Esophagus (tissue), 2 donors: Measurements from ENCODE around the gene ZNF850. TPM values are rescaled to one million over a fixed set of nuclear protein-coding genes. Genes with fewer than 3 reads are reported as not detected.
A peak's percentile ranks its signal among the peaks of the same experiment; 100 is the strongest.

Experiments used
- H3K27ac ChIP-seq, 2 donors: one replicate each; pipeline ENCODE4 v1.5.1; 2013; ENCODE audit warnings: low read depth in 2 of 2, mild to moderate bottlenecking in 2 of 2, inconsistent platforms in 1 of 2, low read length in 1 of 2, moderate library complexity in 1 of 2
- H3K27me3 ChIP-seq, 2 donors: one replicate each; pipeline ENCODE4 v1.6.1; 2013; ENCODE audit warnings: low read length in 2 of 2, control low read depth in 1 of 2, mild to moderate bottlenecking in 1 of 2; ENCODE audit not compliant: insufficient read depth in 2 of 2, control insufficient read depth in 1 of 2
- H3K36me3 ChIP-seq, 2 donors: one replicate each; pipeline ENCODE4 v1.6.1; 2013; ENCODE audit warnings: low read length in 1 of 2; ENCODE audit not compliant: control insufficient read depth in 2 of 2, insufficient read depth in 2 of 2
- H3K4me1 ChIP-seq, 2 donors: one replicate each; pipeline ENCODE4 v1.6.1; 2013; ENCODE audit warnings: low read length in 1 of 2; ENCODE audit not compliant: control insufficient read depth in 2 of 2, insufficient read depth in 2 of 2
- H3K4me3 ChIP-seq, 2 donors: one replicate each; pipeline ENCODE4 v1.5.1; 2013; ENCODE audit warnings: low read length in 2 of 2, mild to moderate bottlenecking in 2 of 2, low read depth in 1 of 2, moderate library complexity in 1 of 2
- H3K9me3 ChIP-seq, 2 donors: one replicate each; pipeline ENCODE4 v1.6.1; 2013; ENCODE audit warnings: mild to moderate bottlenecking in 2 of 2, low read depth in 1 of 2, low read length in 1 of 2, moderate library complexity in 1 of 2; ENCODE audit not compliant: control insufficient read depth in 2 of 2, insufficient read depth in 1 of 2
- WGBS, 2 donors: extraction: QIAGEN DNeasy Blood & Tissue Kit; methylation state at CpG; one replicate each; pipeline ENCODE4 v1.1.7; 2013; 5-methylcytosine and 5-hydroxymethylcytosine counted together
- polyA plus RNA-seq, 2 donors: library from polyadenylated mRNA; stranded (reverse); fragments of 200-250 nt; gene quantifications; one replicate each; pipeline ENCODE4 v1.2.3, GENCODE V29; 2013
- donor health status: healthy with polysubstance abuse.
- donor health status: Bipolar disorder and iron deficiency.

The ZNF850 gene
- polyA plus RNA-seq, 2 donors = 0.13 to 0.55 TPM

GRCh38 chr19:36672368-36672767 is 100.2 kb downstream of the ZNF850 start:
- Histone ChIP-seq H3K27ac (no peak overlapping the region), H3K4me3 (no peak overlapping the region), H3K36me3 (peaks cover 0 to 8% of the 10 kb centered on the region in 2 donors), H3K9me3 (peaks cover 9 to 11% of the 10 kb centered on the region in 2 donors), H3K27me3 (no peaks in the 10 kb centered on the region), H3K4me1 (no peaks in the 10 kb centered on the region)
- 96 to 100% methylated on average over 1 of the region's 1 CpG for WGBS, 2 donors

GRCh38 chr19:36668646-36669045 is 104.0 kb downstream of the ZNF850 start:
- no peaks in the 10 kb centered on the region for H3K27me3 ChIP-seq
- H3K4me1 ChIP-seq = peaks cover 0 to 2% of the 10 kb centered on the region in 2 donors
- H3K27ac ChIP-seq = no peak overlapping the region
- H3K9me3 ChIP-seq = peaks cover 9 to 11% of the 10 kb centered on the region in 2 donors
- H3K36me3 ChIP-seq = peaks cover 0 to 8% of the 10 kb centered on the region in 2 donors
- 87 to 89% methylated on average over 2 of the region's 2 CpGs for WGBS, 2 donors
- no peak overlapping the region for H3K4me3 ChIP-seq

- peaks cover 0 to 3% of the 10 kb centered on the region in 2 donors for H3K36me3 ChIP-seq
- peaks cover 0 to 2% of the 10 kb centered on the region in 2 donors for H3K4me1 ChIP-seq
- H3K4me3 ChIP-seq = peak overlapping the region; percentile 82 to 88
- H3K27me3 ChIP-seq = no peaks in the 10 kb centered on the region
- peak overlapping the region; percentile 40 to 63 for H3K27ac ChIP-seq
- WGBS, 2 donors = 39 to 59% methylated on average over 14 of the region's 14 CpGs
- H3K9me3 ChIP-seq = peaks cover 0 to 5% of the 10 kb centered on the region in 2 donors
Observed at GRCh38 chr19:36665832-36666231, 106.8 kb downstream of the ZNF850 start.

Other genes with a start within 250 kb of the ZNF850 start
- 1 to 10 TPM; 2.7 to 2.8 TPM for gene ZNF260, start 244.5 kb downstream of the ZNF850 start, polyA plus RNA-seq
- gene ZNF529, start 199.5 kb downstream of the ZNF850 start, polyA plus RNA-seq = 1 to 10 TPM; 1.9 to 2.4 TPM
- gene ZNF382, start 167.5 kb downstream of the ZNF850 start, polyA plus RNA-seq = under 1 TPM; 0.53 to 0.71 TPM
- 1 to 10 TPM; 2.3 to 3.3 TPM for gene ZNF461, start 106.0 kb downstream of the ZNF850 start, polyA plus RNA-seq
- 1 to 10 TPM; 1.6 to 2.1 TPM for gene ZNF567, start 85.2 kb downstream of the ZNF850 start, polyA plus RNA-seq
- gene ZNF790, start 65.6 kb upstream of the ZNF850 start, polyA plus RNA-seq = 1 to 10 TPM; 2.9 to 3.3 TPM
- gene ZNF345, start 78.1 kb upstream of the ZNF850 start, polyA plus RNA-seq = 1 to 10 TPM; 2.0 to 2.3 TPM
- gene ZNF829, start 143.5 kb upstream of the ZNF850 start, polyA plus RNA-seq = under 1 TPM; 0.56 to 0.57 TPM
- 1 to 10 TPM; 2.2 TPM for gene ZNF568, start 143.5 kb upstream of the ZNF850 start, polyA plus RNA-seq